LHCN-M2 (cell line): ENCODE results near the gene OR51A2. TPM values are rescaled to one million over a fixed set of nuclear protein-coding genes. Genes with fewer than 3 reads are reported as not detected.
"Not testable (repeated sequence)": the region's sequence is repeated elsewhere in the genome, so short reads cannot be mapped to it uniquely, and the experiment has no call there.

Experiments
- DNase-seq: peaks from one replicate; pipeline ENCODE4 v3.0.0-alpha.2; 2012; ENCODE audit warnings: low read depth
- polyA plus RNA-seq: library from polyadenylated mRNA; unstranded; fragments of >200 nt; gene quantifications from one replicate; pipeline ENCODE4 v1.2.1, GENCODE V29; 2012; ENCODE audit warnings: missing spikeins
- total RNA-seq: library from RNA; depleted of rRNA; stranded (reverse); fragments of >200 nt; gene quantifications from 2 replicates; pipeline ENCODE4 v1.2.3, GENCODE V29; 2014; rRNA removed

The OR51A2 gene, protein sequence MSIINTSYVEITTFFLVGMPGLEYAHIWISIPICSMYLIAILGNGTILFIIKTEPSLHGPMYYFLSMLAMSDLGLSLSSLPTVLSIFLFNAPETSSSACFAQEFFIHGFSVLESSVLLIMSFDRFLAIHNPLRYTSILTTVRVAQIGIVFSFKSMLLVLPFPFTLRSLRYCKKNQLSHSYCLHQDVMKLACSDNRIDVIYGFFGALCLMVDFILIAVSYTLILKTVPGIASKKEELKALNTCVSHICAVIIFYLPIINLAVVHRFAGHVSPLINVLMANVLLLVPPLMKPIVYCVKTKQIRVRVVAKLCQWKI
- not detected in 2 replicates for total RNA-seq
- not detected for polyA plus RNA-seq

DNA sequence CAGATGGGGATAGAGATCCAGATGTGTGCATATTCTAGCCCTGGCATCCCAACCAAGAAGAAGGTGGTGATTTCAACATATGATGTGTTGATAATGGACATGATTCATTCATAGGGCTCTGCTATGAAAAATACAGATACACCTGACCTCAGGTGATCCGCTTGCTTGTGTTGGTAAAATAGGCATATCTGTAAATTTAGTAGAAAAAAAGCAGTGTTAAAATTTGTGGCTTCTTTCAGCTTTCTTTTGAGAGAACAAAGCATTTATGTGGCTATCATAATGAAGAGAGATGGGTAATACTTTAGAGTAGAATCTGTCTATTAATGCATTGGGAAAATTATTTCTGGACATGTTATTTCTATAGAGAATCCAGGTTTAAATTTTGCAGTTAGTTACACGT is at the start of gene OR51A2:
OR51A2 (minus strand) TSS at position 101 of the 400 bp plus-strand sequence; CDS start at position 101, 0 bp downstream.
- DNase-seq, result not testable (repeated sequence)

DNA sequence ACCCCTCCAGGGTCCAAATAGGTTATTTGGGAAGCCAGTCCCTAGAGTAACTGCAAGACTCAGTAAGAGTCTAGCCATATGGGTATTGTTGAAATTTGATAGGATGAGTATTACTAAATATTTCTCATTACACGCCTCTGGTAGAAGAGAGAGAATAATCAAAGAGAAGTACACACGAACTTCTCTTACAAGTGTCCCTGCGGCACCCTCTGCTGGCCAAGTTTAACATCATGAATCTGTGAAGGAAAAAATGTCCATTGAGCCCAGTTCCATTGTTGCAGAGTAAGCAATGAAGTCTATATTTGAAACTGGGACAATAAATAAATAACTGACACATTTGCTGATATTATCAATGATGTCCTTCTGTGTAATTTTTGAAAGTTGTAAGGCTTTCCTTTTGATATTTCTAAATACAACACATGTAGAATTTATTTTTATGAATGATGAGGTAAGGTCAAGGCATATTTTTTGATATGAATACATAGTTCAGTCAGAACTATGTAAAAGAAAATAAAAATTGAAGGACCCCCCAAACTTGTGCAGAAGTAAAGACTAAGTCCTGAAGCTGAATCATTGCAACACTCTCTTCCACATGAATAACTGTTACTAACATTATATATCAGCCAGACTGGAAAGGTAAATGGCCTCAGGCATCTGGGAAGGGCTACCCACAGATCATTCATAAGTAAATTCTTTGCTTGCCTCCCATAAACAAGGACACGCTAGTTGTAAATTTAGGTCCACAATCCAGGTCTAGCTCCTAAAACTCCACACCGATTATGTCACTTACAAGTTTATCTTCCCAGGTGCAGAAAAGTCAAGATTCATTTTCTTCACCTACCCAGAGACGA is 49.1 kb upstream of the OR51A2 start:
- peak; percentile 60 for DNase-seq

DNA sequence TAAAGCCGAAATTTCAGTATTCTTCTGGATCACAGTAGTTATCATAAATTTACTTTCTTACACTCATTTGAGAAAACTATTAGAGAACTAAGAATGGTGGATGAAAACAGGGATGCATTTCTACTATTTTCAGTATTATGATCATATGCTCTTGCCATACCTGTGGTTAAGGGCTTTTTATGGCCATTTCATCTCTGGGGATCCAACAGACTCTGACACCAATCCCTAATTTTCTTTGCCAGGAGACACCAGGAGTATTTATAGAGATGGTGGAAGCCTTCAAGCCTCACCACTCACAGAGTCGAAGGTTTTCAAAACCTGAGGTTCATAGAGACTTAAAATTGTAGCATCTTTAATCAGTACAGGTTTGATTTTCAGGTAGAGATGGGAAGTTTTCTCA is 39.0 kb upstream of the OR51A2 start, which contains the start of gene OR51L1:
OR51L1 (plus strand) TSS at position 301 of the 400 bp plus-strand sequence. CDS start 4,132 bp downstream, outside the sequence.
- no peak for DNase-seq

DNA sequence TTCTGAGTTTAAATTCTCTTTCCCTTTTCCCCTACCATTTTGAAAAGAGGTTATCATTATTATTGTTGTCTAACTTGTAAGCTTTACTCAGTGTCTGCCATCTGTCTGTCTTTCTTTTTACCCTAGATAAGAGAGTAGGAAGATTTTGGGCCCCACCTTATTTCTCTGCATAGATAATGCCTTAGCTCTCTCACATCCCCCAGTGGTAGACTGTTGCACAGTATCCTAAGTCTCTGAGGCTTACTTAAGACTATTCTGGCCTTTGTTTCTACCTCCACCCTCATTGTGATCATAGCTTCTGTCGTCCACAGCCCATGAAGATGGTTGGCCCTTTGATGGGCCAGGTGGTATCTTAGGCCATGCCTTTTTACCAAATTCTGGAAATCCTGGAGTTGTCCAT is 35.5 kb upstream of the OR51A2 start:
- peak; percentile 25 for DNase-seq

DNA sequence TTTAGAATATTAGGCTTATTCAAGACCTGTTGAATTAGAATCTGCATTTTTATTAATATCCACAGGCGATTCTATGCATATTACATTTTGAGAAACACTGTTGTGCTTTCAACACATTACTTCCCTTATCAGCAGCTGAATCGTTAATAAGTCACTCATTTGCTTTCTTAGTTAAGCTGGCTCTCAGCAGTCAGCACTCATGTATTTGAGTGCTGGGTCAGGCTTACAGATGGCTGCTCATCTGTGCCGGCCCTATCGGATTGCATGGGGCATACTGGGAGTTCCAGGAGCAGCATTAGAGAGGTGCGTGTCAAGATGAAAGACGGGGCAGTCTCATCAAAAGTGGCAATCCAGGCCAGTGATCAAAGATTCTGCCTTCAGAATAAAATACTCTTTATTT is 28.3 kb upstream of the OR51A2 start:
- no peak for DNase-seq

DNA sequence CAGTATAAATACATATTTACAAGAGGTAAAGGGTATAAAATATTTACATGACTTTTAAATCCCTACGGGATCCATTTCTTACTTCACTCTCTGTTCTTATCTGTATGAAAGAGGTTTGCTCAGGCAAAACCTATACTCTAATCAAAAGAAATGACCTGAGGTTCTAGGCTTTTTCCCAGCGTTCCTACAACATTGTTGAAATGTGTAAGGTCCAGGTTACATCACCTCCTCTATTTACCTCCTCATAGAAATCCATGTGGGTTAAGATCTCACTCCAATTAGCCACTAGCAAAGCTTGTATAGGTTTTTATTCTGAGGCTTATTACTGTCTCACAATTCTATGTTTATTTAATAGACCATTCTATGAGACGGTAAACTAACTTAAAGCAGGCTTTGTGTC is 27.2 kb upstream of the OR51A2 start:
- DNase-seq, result no peak

DNA sequence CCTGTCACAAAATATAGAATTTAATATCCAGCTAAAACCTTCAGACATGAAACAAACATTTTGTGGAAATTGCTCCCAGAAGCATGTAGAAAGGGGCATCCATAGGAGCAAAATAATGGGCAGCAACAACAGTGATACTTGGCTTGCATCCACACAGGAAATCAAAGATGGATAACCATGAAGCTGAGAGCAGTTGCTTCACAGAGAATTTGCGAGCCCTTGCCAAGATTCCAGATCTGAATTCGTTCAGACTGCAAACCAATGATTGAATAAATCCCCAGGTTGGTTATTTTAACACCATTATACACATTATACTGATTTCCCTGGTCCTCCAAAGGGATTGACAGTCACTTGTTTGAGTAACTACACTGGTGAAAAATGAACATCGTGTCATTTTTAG is 23.5 kb upstream of the OR51A2 start:
- DNase-seq, result no peak

DNA sequence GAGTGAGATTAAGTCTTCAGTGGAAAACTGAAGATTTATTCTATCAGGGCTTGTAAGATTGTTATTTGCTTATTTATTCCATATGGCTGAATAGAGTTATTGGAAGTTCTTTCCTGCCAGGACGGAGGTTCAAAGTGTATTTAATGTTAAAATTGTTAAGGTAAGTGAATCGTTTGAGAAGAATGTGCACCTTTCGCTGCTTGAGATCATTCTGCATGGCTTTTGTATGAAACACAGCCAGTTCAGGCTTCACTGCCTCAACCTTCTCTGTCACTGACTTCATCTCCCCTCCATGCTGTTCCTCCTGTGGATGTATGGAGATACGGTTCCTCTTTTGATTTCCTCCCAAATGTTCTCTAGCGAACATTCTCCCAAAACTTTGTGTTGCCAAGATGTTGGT is 19.9 kb upstream of the OR51A2 start:
- no peak for DNase-seq

DNA sequence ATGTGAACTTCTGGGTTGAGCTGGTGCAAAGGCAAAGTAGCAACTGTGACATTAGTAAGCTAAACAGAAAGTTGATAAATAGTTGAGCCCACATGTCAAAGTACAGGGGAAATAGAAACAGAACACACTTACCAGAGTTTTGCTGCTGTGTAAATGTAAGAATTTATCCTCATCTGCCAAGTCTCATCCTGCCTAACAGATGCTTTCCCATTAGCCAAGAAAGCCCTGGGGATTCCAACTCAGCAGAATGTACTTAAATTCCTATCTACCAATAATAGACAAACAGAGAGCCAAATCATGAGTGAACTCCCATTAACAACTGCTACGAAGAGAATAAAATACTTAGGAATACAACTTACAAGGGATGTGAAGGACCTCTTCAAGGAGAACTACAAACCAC is 7.3 kb upstream of the OR51A2 start:
- DNase-seq, result peak; percentile 13

DNA sequence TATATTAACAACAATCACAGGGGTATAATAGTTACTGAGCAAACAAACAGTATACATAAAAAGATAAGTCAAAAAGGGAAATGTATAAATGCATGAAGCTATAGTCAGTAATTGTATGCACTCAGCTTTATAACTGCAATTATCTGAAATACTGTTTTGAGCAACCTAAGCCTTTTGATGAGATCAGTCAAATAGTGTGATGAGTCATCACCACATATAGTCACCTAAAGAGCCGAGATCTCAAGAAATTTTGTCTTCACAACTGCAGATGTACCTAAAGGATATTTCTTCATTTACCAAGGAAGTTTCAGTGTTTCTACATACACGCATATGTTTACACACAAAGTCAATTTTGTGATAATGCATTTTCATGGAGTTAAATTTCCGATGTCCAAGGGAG is 5.4 kb upstream of the OR51A2 start:
- DNase-seq, result no peak

DNA sequence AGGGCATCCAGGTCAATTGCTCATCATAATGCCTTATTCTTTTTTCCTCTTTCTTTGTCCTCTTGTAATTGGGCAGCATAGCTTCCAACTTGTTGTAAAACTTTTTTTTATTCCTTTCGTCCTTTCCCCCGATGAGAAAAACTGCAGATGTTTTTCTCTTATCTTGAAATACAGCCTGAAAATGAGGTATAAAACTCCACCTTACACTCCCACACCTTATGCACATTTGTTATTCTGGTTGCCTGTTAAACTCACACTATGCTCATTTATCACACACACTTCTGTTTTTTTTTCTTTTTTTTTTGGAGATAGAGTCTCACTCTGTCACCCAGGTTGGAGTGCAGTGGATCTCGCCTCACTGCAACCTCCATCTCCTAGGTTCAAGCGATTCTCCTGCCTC is 1.9 kb upstream of the OR51A2 start:
- no peak for DNase-seq

DNA sequence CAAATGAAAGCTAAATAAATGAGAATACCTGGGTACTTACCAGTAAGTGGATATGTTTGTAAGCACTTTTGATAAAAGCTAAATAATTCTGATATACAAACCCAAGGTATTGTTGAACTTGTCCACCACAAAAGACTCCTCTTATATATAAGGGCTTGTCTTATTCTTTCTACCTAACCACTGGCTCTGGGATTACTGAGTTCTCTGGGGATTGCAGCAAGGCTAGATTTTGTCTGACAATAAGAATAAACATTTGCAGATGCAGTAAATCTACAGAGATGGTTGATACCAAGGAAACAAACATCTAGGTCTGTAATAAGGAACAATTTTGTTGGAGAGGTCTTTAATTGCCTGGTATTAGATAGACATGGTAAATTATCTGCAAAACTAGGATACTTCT is 8.0 kb downstream of the OR51A2 start, which contains the start of gene OR51A4:
OR51A4 (minus strand) TSS at position 101 of the 400 bp plus-strand sequence. CDS start 505 bp downstream, outside the sequence.
- DNase-seq, result no peak

DNA sequence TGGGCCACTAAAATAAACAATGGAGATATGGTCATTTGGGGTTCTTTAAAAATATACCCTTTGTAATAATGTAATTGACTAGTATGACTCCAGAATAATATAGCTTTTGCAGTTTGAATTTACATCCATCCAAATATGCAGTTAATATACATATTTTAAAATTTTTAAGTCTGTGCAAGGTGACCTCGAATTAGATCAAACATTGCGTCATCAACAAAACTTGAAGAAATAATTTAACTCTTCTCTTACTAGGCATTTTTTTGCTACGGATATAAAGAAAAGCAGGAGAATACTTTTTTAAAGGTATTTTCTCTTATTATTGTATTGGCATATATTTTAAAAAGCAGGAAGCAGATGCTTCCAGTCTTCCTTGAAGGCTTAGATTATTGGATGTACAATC is 18.8 kb downstream of the OR51A2 start:
- DNase-seq, result no peak

DNA sequence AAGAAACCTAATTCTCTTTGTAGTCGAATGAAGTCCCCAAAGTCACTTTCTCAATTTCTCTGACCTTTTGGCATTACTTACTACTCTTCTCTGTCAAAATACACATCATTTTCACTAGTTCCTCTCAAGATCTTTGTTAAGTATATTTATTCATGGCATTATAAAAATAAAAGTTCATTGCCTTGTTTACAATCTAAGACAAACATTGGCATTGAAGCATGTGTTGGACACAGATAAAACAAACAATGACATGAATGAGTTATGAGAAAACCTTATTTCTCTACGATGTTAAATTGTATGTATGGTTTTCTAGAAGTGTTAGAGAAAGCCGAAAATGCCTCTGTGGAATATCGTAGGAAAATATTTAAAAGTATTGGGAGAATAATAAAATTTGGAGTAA is 22.8 kb downstream of the OR51A2 start:
- no peak for DNase-seq

DNA sequence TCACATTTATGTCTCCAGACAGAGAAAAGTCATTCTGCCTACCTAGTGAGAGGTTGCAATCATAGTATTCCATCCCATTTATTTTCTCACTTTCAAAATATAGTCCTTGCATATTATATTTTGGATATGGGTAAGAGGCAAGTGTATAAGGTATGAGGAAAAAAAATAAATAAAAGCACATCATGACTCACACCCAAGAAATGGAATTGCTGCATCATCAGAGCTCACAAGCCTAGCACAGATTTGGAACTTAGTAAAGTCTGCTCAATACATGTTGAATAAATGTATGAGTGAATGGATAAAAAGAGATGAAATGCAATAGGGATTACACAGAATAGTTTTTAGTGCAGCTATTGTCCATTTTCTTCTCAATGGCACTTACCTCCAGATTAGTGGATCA is 28.9 kb downstream of the OR51A2 start:
- peak; percentile 6 for DNase-seq

DNA sequence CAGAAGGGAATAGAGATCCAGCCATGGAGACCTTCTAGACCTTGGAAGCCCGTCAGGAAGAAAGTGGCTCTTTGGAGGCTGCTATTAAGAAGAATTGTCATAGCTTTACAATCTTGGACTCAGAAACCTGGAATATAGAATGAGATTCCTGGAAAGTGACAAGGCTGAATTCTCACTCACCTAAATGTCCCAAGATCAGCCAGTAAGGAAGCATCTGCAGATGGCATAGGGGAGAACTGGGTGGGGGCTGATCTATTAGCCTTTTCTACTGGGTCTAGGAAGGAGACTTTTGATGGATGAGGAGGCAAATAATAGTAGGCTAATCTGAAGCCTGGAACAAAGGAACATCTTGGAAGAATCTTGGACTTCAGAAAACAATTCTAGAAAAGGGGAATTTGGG is 31.3 kb downstream of the OR51A2 start, which contains the start of gene OR51G1:
OR51G1 (minus strand) TSS at position 101 of the 400 bp plus-strand sequence; CDS start at position 101, 0 bp downstream.
- no peak for DNase-seq

DNA sequence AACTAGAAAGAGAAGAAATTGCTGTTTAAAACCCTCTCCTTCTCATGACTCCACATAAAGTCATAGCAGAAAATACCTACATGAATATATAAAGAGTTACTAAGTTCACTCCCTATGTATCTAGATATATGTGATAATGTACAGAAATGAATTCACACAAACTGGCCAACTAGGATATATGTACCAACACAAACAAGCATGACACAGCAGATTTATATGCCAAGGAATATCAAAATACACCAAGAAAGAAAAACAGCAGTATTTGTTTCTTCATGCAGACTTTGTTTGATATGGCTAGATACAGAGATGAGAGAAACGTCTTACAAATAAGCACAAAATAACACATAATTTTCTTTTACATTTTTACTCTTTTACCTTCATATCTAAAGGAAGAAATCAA is 33.2 kb downstream of the OR51A2 start:
- DNase-seq, result no peak

DNA sequence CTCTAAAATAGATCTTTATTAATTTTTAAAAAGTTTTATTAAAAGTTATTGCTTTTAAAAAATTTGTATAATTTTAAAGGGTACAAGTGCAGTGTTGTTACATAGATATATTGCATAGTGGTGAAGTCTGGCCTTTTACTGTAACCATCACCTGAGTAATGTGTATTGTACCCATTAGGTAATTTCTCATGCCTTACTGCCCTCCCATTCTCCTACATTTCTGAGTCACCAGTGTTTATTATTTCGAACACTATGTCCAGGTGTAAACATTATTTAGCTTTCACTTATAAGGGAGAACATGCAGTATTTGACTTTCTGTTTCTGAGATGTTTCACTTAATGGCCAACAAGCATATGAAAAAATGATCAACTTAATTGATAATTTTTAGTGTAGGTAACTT is 33.7 kb downstream of the OR51A2 start:
- no peak for DNase-seq

DNA sequence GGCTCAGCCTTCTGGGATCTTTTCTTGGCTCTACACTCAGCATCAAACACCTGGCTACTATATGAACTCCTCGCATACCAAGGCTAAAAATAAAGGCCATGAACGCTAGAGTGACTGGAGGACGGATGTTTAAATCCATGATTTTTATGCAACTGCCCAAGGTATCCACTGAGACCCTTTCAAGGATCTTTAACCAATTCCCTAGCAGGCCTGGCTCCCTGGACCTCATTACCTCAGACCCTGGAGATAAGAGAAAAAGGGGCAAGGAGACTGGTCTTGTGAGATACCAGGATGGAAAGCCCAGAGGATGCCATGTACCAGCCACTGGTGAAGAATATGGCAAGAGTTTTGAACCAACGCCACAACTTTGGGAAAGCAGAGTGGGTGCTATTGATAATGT is 36.3 kb downstream of the OR51A2 start, which contains the start of gene OR51G2:
OR51G2 (minus strand) TSS at position 101 of the 400 bp plus-strand sequence. CDS start 3,687 bp downstream, outside the sequence.
- DNase-seq, result no peak

DNA sequence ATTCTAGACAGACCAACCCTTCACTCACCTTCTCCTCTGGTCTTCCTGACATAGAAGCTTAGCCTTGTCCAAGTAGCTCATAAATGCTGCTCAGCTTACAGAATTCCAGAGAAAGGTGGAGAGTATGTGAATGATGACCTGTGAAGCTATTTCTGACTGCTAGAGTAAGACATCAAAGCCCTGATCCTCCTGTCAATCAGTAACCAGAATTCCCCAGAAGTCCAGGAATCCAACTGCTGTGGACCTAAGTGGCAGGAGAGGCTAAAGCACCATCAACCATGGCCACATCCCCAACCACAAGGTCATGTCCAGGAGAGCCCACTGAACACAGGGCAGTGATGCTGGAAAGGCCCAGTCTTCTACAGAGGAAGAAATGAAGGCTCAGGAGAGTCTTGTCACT is 38.9 kb downstream of the OR51A2 start:
- no peak for DNase-seq
